Putamen (tissue), 1 donor: ENCODE measurements around the gene COLEC11.

Experiments
- DNase-seq: peaks from one replicate; pipeline ENCODE4 v3.0.0-alpha.2; 2016; ENCODE audit warnings: low spot score

The COLEC11 gene

GRCh38 chr2:3675687-3676086 is 80.8 kb downstream of the COLEC11 start:
- no peak for DNase-seq

DNA sequence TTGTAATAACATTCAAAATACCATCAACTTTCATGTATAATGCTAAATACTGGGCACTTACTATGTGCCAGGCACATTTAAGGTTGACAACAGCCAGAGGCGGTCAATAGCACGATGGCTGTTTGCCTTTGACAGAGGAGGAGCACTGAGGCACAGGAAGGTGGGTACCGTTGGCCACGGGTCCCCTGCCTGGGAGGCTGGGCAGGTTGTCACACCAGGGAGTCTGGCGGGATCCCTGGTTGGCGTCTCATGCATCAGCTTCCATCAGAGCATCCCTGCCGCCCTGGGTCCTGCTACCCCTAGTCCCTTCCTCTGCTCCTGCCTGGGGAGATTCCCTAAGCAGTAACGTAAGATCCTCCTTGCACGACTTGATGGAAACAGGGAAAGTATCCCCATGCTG is 82.5 kb downstream of the COLEC11 start:
- no peak for DNase-seq

DNA sequence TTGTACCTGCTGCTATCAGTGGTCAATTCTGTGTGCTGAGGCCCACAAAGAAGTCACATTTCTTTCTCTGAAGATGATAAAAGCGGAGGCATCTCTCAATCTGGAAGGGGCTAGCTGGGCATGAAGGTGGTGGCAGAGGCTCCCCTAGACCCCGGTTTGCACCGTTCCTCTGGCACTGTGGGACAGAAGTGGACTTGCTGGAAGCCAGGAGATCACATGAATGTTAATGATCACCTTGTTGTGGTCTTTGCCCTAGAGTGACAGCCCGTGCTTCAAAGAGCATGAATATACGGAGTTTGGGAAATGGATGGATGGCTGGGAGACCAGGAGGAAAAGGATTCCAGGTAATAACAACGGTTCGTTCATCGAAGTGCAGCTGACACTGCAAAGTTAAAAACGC is 83.3 kb downstream of the COLEC11 start:
- no peak for DNase-seq

DNA sequence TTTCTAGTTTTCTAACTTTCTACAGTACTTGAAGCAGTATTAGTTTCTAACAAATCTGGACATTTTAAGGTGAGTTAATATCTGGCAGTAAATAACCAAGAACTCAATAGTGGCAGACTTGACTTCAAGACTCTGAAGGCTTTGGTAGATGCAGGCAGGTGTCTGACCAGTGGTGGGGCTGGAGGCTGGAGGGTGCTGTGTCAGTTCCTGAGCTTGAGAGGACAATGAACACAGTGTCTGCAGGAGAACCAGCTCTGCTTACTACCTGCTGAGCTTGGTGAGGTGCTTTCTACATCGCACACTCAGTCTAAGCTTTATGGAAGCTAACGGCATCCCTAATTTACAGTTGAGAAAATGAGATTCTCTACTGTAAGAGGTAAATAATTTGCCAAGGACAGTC is 84.3 kb downstream of the COLEC11 start:
- DNase-seq = no peak

DNA sequence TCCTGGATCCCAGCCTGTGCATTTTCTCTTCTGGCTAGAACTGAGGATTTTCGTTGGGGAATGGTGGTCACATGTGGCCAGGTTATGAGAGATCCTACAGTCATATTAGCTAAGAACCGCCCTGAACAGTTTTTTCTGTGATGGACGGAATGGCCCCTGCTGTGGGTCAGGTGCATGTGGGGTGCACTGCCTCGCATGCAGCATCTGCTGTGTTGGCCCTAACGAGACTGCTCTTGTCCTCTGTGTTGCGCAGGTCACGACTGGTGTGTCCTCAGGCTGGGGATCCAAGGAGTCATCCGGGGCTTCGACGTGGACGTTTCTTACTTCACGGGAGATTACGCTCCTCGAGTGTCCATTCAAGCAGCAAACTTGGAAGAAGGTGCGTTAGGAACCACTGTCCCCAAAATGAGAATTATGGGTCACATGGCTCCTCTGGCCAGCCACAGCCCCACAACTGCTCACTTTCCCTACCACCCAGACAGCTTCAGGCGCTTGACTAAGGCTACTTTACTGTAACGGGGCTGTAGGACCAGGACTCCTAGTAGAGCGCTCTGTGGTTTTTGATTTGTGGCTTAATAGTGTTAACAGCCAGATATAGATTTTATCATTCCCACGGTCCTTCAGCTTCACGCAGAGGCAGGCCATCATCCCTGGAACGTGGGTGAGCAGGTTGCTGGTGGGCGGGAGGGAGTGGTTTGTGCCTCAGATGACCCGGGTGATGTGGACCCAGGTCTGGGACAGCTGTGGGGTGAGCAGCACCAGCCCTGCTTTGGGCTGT is 84.9 kb downstream of the COLEC11 start:
- no peak for DNase-seq

DNA sequence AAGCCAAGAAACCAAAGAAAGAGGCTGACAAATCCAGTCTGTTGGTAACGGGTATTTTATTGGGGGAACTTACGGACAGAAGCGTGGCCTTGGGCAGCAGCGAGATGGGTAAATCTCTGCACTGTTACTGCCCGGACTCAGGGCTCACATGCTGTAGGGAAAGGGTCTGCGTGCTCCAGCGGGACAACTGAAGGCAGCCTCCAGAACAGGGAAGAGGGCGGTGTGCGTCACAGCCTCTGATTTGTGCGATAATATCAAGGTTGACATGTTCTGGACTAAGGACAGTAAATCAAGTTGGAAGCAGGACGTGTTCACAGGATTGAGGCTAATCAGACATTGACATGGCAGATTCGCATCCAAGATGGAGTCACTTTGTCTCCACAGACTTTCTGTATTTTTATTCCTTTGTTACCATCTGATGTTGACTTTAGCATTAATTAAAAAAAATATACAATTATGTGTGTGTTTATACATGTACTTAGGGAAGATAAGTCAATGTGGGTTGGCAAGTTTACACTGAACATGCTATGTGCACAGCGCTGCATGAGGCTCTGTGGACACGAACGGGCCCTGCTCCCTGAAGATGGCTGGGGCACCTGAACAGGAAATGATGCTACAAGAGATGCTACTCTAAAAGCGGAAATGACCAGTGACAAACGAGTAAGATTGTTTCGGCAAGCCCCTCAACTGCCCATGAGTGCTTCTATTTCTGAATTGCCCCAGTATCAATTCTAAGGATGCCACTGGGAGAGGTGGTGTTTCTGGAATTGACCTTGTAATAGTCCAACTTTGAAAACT is 85.8 kb downstream of the COLEC11 start:
- DNase-seq = no peak

DNA sequence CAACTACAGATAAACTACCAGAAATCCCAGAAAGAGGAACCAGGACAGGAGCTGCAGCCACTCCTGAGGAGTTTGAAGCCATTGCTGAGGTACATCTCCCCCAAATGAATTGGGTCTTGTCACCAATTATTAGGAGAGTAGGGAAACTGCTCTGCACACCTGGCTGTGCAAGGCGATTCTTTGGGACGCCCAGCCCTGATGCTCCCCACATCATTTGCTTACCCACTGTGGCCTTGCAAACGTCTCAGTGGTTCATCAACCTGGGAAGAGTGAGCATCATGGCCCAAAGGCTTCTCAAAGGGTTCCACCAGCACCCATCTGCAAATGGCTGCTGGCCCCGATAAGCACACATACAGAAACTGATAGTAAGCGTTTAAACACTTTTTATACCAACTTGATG is 86.7 kb downstream of the COLEC11 start:
- no peak for DNase-seq

- DNase-seq = no peak
Observed at GRCh38 chr2:3682811-3683210, 87.9 kb downstream of the COLEC11 start.

GRCh38 chr2:3683748-3684454 is 89.0 kb downstream of the COLEC11 start:
- DNase-seq = no peak

DNA sequence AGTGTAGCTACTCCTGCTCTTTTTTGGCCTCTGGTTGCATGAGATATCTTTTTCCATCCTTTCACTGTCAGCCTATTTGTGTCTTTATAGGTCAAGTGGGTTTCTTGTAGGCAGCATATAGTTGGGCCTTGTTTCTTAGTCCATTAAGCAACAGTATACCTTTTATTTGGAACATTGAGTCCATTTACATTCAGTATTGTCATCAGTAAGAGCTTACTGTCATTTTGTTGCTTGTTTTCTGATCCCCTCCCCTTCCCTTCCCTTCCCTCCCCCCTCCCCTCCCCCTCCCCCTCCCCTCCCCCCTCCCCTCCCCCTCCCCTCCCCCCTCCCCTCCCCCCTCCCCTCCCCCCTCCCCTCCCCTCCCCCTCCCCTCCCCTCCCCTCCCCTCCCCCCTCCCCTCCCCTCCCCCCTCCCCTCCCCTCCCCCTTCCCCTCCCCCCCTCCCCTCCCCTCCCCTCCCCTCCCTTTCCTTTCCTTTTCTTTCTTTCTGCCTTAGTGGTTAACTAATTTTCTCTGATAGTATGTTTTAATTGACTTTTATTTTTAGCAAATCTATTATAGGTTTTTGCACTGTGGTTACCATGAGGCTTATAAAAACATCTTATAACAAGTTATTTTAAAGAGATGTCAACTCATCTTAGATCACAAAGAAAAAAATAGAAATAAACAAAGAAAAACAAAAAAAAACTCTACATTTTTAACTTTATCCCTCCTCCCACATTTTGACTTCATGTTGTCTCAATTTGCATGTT is 95.3 kb downstream of the COLEC11 start:
- no peak for DNase-seq

DNA sequence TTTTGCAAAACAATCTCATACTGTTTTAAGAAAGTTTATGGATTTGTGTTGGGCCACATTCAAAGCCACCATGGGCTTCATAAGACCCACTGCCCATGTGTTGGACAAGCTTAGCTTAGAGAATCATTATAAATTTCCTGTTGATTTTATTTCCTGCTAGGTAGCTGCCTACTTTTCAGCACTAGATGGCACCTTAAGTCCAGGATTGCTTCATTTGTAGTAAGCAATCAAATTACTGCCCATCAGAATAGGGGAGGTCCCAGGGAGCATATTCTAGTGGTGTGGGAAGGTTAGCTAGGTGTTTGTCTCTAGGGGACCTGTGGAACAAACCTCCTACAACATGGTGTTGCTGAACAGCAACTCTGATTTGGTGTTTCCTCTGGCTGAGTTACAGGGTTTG is 97.5 kb downstream of the COLEC11 start:
- no peak for DNase-seq
